ENCODE results near the gene PTRHD1.

PTRHD1 gene

DNA sequence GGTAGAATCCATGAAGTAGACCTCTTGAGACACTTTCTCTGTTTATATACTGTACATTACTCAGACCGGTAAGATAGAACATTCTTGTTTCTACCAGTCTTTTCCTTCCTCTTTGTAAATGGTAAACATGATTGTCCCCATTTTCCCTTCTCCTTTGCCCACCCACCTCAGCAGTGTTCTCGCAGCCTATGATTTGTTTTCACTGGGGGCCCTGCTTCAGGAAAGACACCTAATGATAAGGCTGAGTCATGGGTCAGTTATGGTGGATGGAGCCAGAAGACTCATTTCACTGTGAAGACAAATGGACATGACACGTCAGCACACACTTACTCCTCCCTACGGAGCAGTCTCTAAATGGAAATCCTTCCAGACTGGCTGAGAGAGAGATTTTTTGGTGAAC lies 23.7 kb upstream of the PTRHD1 start:
- no peaks in the 10 kb centered on the region for H3K9me3 ChIP-seq
- H3K36me3 ChIP-seq, result peaks cover 72% of the 10 kb centered on the region
- H3K27me3 ChIP-seq, result no peaks in the 10 kb centered on the region
- TF ChIP-seq, protein P1, sequence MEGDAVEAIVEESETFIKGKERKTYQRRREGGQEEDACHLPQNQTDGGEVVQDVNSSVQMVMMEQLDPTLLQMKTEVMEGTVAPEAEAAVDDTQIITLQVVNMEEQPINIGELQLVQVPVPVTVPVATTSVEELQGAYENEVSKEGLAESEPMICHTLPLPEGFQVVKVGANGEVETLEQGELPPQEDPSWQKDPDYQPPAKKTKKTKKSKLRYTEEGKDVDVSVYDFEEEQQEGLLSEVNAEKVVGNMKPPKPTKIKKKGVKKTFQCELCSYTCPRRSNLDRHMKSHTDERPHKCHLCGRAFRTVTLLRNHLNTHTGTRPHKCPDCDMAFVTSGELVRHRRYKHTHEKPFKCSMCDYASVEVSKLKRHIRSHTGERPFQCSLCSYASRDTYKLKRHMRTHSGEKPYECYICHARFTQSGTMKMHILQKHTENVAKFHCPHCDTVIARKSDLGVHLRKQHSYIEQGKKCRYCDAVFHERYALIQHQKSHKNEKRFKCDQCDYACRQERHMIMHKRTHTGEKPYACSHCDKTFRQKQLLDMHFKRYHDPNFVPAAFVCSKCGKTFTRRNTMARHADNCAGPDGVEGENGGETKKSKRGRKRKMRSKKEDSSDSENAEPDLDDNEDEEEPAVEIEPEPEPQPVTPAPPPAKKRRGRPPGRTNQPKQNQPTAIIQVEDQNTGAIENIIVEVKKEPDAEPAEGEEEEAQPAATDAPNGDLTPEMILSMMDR (IDR thresholded peaks at IDR 0.05; ENCODE audit: low read depth, low read length), result no peak
- H3K4me1 ChIP-seq, result no peaks in the 10 kb centered on the region
- no peak for DNase-seq
- H3K4me3 ChIP-seq (ENCODE audit: low read depth, low read length), result no peak overlapping the region

GRCh38 chr2:24816404-24816803 lies 23.2 kb upstream of the PTRHD1 start:
- H3K4me1 ChIP-seq, result no peaks in the 10 kb centered on the region

GRCh38 chr2:24815171-24815570 lies 22.0 kb upstream of the PTRHD1 start:
- no peaks in the 10 kb centered on the region for H3K4me1 ChIP-seq
- DNase-seq, result no peak
- TF ChIP-seq, protein P1 (IDR thresholded peaks at IDR 0.05; ENCODE audit: low read depth, low read length), result no peak
- peaks cover 55% of the 10 kb centered on the region for H3K36me3 ChIP-seq
- H3K27me3 ChIP-seq, result no peaks in the 10 kb centered on the region
- H3K4me3 ChIP-seq (ENCODE audit: low read depth, low read length), result no peak overlapping the region
- H3K9me3 ChIP-seq, result no peaks in the 10 kb centered on the region

More at GRCh38 chr2:24816404-24816803, 23.2 kb upstream of the PTRHD1 start:
- DNase-seq, result no peak
- Histone ChIP-seq H3K4me3 (ENCODE audit: low read depth, low read length) (no peak overlapping the region), H3K36me3 (peaks cover 67% of the 10 kb centered on the region), H3K27me3 (no peaks in the 10 kb centered on the region), H3K9me3 (no peaks in the 10 kb centered on the region)
- TF ChIP-seq, protein P1 (IDR thresholded peaks at IDR 0.05; ENCODE audit: low read depth, low read length), result no peak

DNA sequence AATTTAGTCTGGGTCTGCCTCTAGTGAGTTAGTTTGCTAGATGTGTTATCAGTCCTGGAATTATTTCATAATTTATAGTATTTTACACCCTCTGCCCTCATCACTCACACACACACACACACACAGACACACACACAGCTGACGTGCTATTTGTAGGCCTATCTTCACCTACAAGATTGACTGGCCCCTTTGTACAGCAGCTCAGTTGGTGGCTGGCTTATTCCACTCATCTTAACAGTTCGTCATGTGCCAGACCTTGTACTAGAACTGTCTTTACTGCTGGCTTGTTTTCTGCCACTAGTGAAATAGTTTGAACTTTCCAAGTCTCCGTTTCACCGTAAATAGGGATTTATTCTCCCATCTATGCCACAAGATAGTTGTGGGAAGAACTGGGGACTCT lies 21.3 kb upstream of the PTRHD1 start:
- no peaks in the 10 kb centered on the region for H3K4me1 ChIP-seq
- H3K9me3 ChIP-seq, result no peaks in the 10 kb centered on the region
- H3K36me3 ChIP-seq, result peaks cover 51% of the 10 kb centered on the region
- DNase-seq, result no peak
- TF ChIP-seq, protein P1 (IDR thresholded peaks at IDR 0.05; ENCODE audit: low read depth, low read length), result no peak
- no peaks in the 10 kb centered on the region for H3K27me3 ChIP-seq
- no peak overlapping the region for H3K4me3 ChIP-seq (ENCODE audit: low read depth, low read length)

GRCh38 chr2:24813691-24814137 lies 20.5 kb upstream of the PTRHD1 start:
- H3K9me3 ChIP-seq, result no peaks in the 10 kb centered on the region
- no peak for DNase-seq
- TF ChIP-seq, protein P1 (IDR thresholded peaks at IDR 0.05; ENCODE audit: low read depth, low read length), result no peak
- no peaks in the 10 kb centered on the region for H3K4me1 ChIP-seq
- H3K27me3 ChIP-seq, result no peaks in the 10 kb centered on the region
- H3K36me3 ChIP-seq, result peaks cover 43% of the 10 kb centered on the region
- H3K4me3 ChIP-seq (ENCODE audit: low read depth, low read length), result no peak overlapping the region

- Histone ChIP-seq H3K4me3 (ENCODE audit: low read depth, low read length) (no peak overlapping the region), H3K9me3 (no peaks in the 10 kb centered on the region), H3K36me3 (peaks cover 26% of the 10 kb centered on the region), H3K27me3 (no peaks in the 10 kb centered on the region), H3K4me1 (no peaks in the 10 kb centered on the region)
- no peak for DNase-seq
- TF ChIP-seq, protein P1 (IDR thresholded peaks at IDR 0.05; ENCODE audit: low read depth, low read length), result no peak
Measured at GRCh38 chr2:24809316-24810007, 16.3 kb upstream of the PTRHD1 start.
